BLaER1 treated with 17β-estradiol and CSF1 and Interleukin-3, amounts not matched to agents 10 nM and 100 nM (cell line): ENCODE results near the gene USH2A.

ENCODE experiments used
- H3K27ac ChIP-seq, 11 experiments: shearing (Covaris generic); formaldehyde crosslinking; 2 replicates each; pipeline ENCODE4 v1.8.1; 2022
- H3K27me3 ChIP-seq, 11 experiments: shearing (Covaris generic); formaldehyde crosslinking; 2 replicates each; pipeline ENCODE4 v1.8.1; 2022
- H3K36me3 ChIP-seq, 11 experiments: shearing (Covaris generic); formaldehyde crosslinking; 2 replicates each; pipeline ENCODE4 v1.8.1; 2022
- H3K4me1 ChIP-seq, 10 experiments: shearing (Covaris generic); formaldehyde crosslinking; 2 replicates each; pipeline ENCODE4 v1.8.1; 2022
- H3K4me2 ChIP-seq, 11 experiments: shearing (Covaris generic); formaldehyde crosslinking; 2 replicates each; pipeline ENCODE4 v1.8.1; 2022
- H3K4me3 ChIP-seq, 10 experiments: shearing (Covaris generic); formaldehyde crosslinking; 2 replicates each; pipeline ENCODE4 v1.8.1; 2022
- H3K9ac ChIP-seq, 11 experiments: shearing (Covaris generic); formaldehyde crosslinking; 2 replicates each; pipeline ENCODE4 v1.8.1; 2022
- H3K9me3 ChIP-seq, 11 experiments: shearing (Covaris generic); formaldehyde crosslinking; replicated peaks in 1 of 11; 2 replicates each; pipeline ENCODE4 v1.8.1; 2022
- H4K20me1 ChIP-seq, 11 experiments: shearing (Covaris generic); formaldehyde crosslinking; 2 replicates each; pipeline ENCODE4 v1.8.1; 2022
- Cebpa-rat ChIP-seq, 11 experiments: shearing (Covaris generic); IDR thresholded peaks; 2 replicates each; pipeline ENCODE4 v1.8.1; 2022

USH2A gene

GRCh38 chr1:215667761-215668160 lies 755.5 kb downstream of the USH2A start:
- no peak overlapping the region for H3K4me3 ChIP-seq
- no peak overlapping the region for H3K9ac ChIP-seq
- H3K27ac ChIP-seq = no peak overlapping the region
- no peak overlapping the region for H3K4me2 ChIP-seq
- no peak for TF ChIP-seq Cebpa-rat (IDR thresholded peaks at IDR 0.05)
- H3K27me3 ChIP-seq = no peaks in the 10 kb centered on the region
- H3K9me3 ChIP-seq = no peaks in the 10 kb centered on the region
- H4K20me1 ChIP-seq = no peaks in the 10 kb centered on the region
- H3K36me3 ChIP-seq = no peaks in the 10 kb centered on the region
- peaks cover 0 to 6% (median 2%) of the 10 kb centered on the region in 10 experiments; a peak in 4 of 20 replicates for H3K4me1 ChIP-seq

GRCh38 chr1:215665215-215665614 lies 758.0 kb downstream of the USH2A start:
- TF ChIP-seq Cebpa-rat (IDR thresholded peaks at IDR 0.05) = no peak
- no peak overlapping the region for H3K27ac ChIP-seq
- H3K9ac ChIP-seq = no peak overlapping the region
- H3K4me2 ChIP-seq = no peak overlapping the region
- H3K27me3 ChIP-seq = no peaks in the 10 kb centered on the region
- no peaks in the 10 kb centered on the region for H3K9me3 ChIP-seq
- no peaks in the 10 kb centered on the region for H4K20me1 ChIP-seq
- H3K4me3 ChIP-seq = no peak overlapping the region
- peaks cover 0 to 5% (median 1%) of the 10 kb centered on the region in 10 experiments; a peak in 4 of 20 replicates for H3K4me1 ChIP-seq
- H3K36me3 ChIP-seq = no peaks in the 10 kb centered on the region

GRCh38 chr1:215661033-215661432 lies 762.2 kb downstream of the USH2A start:
- no peaks in the 10 kb centered on the region for H3K36me3 ChIP-seq
- H3K9me3 ChIP-seq = no peaks in the 10 kb centered on the region
- no peak overlapping the region for H3K27ac ChIP-seq
- H3K9ac ChIP-seq = no peak overlapping the region
- H4K20me1 ChIP-seq = no peaks in the 10 kb centered on the region
- no peak overlapping the region for H3K4me3 ChIP-seq
- no peaks in the 10 kb centered on the region for H3K27me3 ChIP-seq
- H3K4me1 ChIP-seq = no peaks in the 10 kb centered on the region
- TF ChIP-seq Cebpa-rat (IDR thresholded peaks at IDR 0.05) = no peak
- H3K4me2 ChIP-seq = no peak overlapping the region

DNA sequence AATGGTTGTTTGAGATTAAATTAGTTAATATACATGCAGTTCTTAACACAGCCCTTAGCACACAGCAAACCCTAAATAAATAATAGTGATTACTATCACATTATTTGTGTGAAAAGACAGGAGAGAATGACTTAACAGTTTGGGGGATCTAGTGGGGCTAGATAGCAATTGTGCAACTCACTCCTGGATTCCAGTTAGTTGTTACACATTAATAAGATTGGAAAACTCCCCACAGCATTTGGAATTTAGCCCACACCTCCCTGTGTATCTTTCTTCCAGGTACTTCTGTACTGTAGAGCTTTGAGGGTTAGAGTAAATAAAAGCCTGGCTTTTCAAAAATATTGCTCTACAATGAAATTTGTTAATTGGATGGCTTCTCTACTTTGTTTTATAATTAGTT lies 763.0 kb downstream of the USH2A start:
- Histone ChIP-seq H3K9ac (no peak overlapping the region), H3K9me3 (no peaks in the 10 kb centered on the region), H3K27me3 (no peaks in the 10 kb centered on the region), H3K4me2 (no peak overlapping the region), H4K20me1 (no peaks in the 10 kb centered on the region), H3K4me3 (no peak overlapping the region), H3K36me3 (no peaks in the 10 kb centered on the region), H3K27ac (no peak overlapping the region), H3K4me1 (no peaks in the 10 kb centered on the region)
- no peak for TF ChIP-seq Cebpa-rat (IDR thresholded peaks at IDR 0.05)

- H4K20me1 ChIP-seq = no peaks in the 10 kb centered on the region
- H3K4me1 ChIP-seq = no peaks in the 10 kb centered on the region
- no peak overlapping the region for H3K9ac ChIP-seq
- H3K36me3 ChIP-seq = no peaks in the 10 kb centered on the region
- no peak for TF ChIP-seq Cebpa-rat (IDR thresholded peaks at IDR 0.05)
- H3K9me3 ChIP-seq = no peaks in the 10 kb centered on the region
- no peak overlapping the region for H3K4me3 ChIP-seq
- H3K4me2 ChIP-seq = no peak overlapping the region
- H3K27ac ChIP-seq = no peak overlapping the region
- no peaks in the 10 kb centered on the region for H3K27me3 ChIP-seq
Observed at GRCh38 chr1:215657047-215657446, 766.2 kb downstream of the USH2A start.

DNA sequence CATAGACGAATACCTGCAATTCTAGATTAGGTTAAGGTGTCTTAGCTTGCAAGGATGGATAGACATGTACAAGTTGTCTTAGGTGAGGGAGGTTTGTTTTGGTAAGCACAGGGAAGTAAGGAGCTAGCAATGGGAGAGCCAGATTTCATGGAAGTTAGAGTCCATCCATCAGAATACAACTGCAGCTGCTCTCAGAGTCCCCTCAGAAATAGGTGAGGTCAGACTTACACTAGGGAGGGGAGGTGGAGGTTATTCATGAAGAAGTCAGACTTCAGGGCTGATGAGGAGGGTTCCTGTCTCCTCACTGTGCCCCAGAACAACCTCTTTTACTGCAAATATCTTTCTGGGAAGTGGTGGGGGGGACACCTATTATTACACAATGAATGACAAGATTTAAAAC lies 770.9 kb downstream of the USH2A start:
- no peak overlapping the region for H3K4me2 ChIP-seq
- no peak overlapping the region for H3K4me3 ChIP-seq
- H3K27me3 ChIP-seq = no peaks in the 10 kb centered on the region
- no peaks in the 10 kb centered on the region for H3K4me1 ChIP-seq
- no peaks in the 10 kb centered on the region for H3K36me3 ChIP-seq
- no peaks in the 10 kb centered on the region for H4K20me1 ChIP-seq
- TF ChIP-seq Cebpa-rat (IDR thresholded peaks at IDR 0.05) = no peak
- H3K9me3 ChIP-seq = no peaks in the 10 kb centered on the region
- no peak overlapping the region for H3K27ac ChIP-seq
- no peak overlapping the region for H3K9ac ChIP-seq

- Histone ChIP-seq H3K27me3 (no peaks in the 10 kb centered on the region), H3K4me3 (no peak overlapping the region), H3K4me2 (no peak overlapping the region), H3K9me3 (no peaks in the 10 kb centered on the region), H3K27ac (no peak overlapping the region), H3K9ac (no peak overlapping the region), H3K36me3 (no peaks in the 10 kb centered on the region), H4K20me1 (no peaks in the 10 kb centered on the region), H3K4me1 (no peaks in the 10 kb centered on the region)
- no peak for TF ChIP-seq Cebpa-rat (IDR thresholded peaks at IDR 0.05)
Observed at GRCh38 chr1:215651867-215652266, 771.4 kb downstream of the USH2A start.

- no peaks in the 10 kb centered on the region for H3K36me3 ChIP-seq
- H3K9ac ChIP-seq = no peak overlapping the region
- H3K4me1 ChIP-seq = no peaks in the 10 kb centered on the region
- no peak overlapping the region for H3K27ac ChIP-seq
- no peaks in the 10 kb centered on the region for H4K20me1 ChIP-seq
- no peak overlapping the region for H3K4me3 ChIP-seq
- H3K27me3 ChIP-seq = no peaks in the 10 kb centered on the region
- H3K4me2 ChIP-seq = no peak overlapping the region
- H3K9me3 ChIP-seq = no peaks in the 10 kb centered on the region
- TF ChIP-seq Cebpa-rat (IDR thresholded peaks at IDR 0.05) = no peak
Observed at GRCh38 chr1:215650446-215651149, 772.6 kb downstream of the USH2A start.

DNA sequence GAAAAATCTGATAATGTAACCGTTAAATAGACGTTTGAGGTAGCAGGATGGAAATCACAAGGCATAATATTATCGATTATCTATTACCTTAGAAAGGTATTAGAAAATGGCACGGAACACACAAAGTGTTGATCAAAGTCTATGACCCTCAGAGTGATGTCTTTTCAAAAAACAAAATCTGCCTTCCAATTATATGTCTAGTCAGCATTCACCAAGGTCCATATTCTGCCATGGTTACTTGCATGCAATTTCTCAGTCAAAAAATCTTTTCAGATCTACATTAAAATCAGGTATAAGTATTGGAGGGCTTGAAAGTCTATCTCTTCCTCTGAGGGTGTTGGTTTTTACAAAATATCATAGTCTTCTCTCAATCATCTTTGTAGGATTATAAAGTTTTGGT lies 774.3 kb downstream of the USH2A start:
- Histone ChIP-seq H3K4me2 (no peak overlapping the region), H3K27me3 (no peaks in the 10 kb centered on the region), H3K4me1 (no peaks in the 10 kb centered on the region), H3K27ac (no peak overlapping the region), H3K9me3 (no peaks in the 10 kb centered on the region), H3K9ac (no peak overlapping the region), H4K20me1 (no peaks in the 10 kb centered on the region), H3K36me3 (no peaks in the 10 kb centered on the region), H3K4me3 (no peak overlapping the region)
- TF ChIP-seq Cebpa-rat (IDR thresholded peaks at IDR 0.05) = no peak

DNA sequence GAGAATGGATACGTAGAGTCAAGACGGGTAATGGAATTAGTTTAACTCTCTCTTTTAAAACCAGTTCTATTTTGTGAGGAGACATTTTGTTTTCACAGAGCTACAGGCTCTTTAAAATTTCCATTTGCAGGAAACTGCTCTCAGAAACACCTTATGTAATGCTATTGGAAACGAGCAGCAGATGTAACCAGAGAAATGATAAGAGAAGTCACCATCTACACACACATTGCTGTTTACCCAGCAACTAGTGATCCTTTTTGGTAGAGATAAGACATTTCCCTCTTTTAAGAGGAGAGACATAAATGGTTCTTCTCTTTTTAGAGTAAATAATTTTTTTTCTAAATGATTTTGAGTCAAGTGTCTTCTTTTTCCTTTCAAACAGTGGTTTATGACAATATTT lies 775.5 kb downstream of the USH2A start:
- Histone ChIP-seq H3K9me3 (no peaks in the 10 kb centered on the region), H4K20me1 (no peaks in the 10 kb centered on the region), H3K36me3 (no peaks in the 10 kb centered on the region), H3K27ac (no peak overlapping the region), H3K4me1 (no peaks in the 10 kb centered on the region), H3K27me3 (no peaks in the 10 kb centered on the region), H3K4me2 (no peak overlapping the region), H3K4me3 (no peak overlapping the region), H3K9ac (no peak overlapping the region)
- TF ChIP-seq Cebpa-rat (IDR thresholded peaks at IDR 0.05) = no peak
